ENCODE data around the gene ARHGAP4. TPM values are rescaled to one million over a fixed set of nuclear protein-coding genes. Genes with fewer than 3 reads are reported as not detected.

The ARHGAP4 gene
- polyA plus RNA-seq, 4 donors = 16.5 to 52.7 (median 23.7) TPM

- no peak for DNase-seq (ENCODE audit: low read depth in 4 of 4, low spot score in 3 of 4)
Measured at GRCh38 chrX:153871451-153871850, 54.6 kb downstream of the ARHGAP4 start.

- no peak for DNase-seq (ENCODE audit: low read depth in 4 of 4, low spot score in 3 of 4)
Measured at GRCh38 chrX:153870791-153871360, 55.2 kb downstream of the ARHGAP4 start.

DNA sequence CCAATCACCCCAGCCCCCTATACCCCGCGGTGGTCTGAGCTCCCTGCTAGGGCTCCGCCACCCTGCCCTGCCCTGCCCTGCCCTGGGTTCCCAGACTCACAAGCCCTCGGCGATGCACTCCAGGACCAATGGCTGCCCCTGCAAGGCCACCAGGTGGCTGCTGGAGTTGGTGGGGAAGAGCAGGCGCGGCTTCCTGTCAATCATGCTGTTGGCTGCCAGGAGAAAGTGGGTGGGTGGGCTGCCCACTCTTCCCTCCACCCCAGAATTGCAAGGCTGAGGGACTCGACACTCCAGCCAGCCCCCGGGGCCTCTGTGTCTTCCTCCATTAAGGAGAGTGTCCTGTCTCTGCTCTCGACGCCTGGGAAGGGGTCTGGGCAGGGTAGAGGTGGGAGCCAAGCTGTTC lies 55.8 kb downstream of the ARHGAP4 start:
- no peak for DNase-seq (ENCODE audit: low read depth in 4 of 4, low spot score in 3 of 4)

DNA sequence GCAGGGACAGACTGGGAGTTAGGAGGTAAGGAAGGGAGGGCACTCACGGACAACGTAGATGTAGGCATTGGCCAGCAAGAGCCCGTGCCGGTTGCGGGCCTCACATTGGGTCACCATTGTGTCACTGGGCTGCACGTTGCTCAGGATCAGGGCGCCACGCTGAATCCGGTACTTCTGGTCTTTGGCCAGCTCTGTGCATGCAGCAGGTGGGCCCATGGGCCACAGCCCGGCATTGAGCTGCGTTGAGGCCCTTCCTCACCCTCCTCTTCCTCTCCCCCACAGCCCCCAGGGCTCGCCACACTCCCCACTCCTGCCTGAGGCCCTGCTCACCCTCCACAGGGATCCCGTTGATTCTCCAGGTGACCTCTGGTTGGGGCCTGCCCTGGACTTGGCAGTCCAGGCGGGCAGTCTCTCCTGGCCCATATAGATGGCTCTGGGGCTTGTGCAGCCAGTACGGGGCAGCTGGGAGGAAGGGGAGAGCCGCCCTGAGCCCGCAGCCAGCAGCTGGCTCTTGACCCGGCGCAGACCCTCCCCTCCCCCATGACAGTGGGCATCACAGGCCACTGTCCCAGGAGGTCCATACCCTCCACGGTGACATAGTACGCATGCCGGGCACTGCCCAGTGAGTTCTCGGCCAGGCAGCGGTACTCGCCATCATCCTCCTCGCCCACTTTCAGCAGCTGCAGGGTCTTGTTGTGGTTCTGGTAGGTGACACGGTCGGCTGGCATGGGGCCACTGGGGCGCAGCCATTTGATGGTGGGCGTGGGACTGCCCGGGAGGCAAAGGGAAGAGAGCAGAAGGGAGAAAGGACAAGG lies 56.4 kb downstream of the ARHGAP4 start:
- no peak for DNase-seq (ENCODE audit: low read depth in 4 of 4, low spot score in 3 of 4)

DNA sequence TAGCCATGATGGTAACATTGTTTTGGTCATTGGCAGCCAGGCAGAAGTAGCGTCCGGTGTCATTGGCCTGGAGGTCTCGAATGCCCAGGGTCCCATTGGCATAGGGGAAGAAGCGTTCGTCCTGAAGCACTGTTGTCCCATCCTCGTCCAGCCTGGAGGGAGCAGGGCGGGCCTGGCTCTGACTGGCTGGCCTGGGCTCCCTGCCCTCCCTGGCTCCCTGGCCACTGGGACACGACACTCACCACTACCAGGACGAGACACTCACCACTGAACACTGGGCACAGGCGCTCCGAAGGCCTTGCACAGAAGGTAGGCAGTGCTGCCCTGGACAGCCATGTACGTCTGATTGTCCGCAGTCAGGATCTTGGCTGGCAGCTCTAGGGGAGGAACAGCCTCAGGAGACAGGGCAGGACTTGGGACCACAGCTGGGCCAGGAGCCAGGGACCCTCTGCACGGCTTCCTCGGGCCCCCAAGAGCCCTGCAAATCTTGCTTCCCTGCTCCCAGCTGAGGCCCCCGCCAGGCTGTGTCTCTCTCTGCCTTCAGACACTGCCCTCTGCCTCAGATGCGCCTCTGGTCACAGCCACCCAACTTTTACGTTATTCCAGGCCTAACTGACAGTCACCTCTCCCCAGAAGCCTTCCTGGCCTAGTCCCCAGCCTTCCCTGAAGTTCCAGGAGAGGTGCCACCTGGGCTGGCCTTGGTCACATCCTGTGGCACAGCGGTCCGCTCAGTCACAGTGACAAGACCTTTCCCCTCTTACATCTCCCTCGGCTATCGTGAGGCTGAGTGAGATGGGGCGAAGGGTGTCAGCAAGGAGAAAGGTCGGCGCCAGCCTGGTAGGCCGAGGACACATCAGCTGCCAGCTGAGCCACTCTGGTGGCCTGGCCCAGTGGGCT lies 57.2 kb downstream of the ARHGAP4 start:
- no peak for DNase-seq (ENCODE audit: low read depth in 4 of 4, low spot score in 3 of 4)

DNA sequence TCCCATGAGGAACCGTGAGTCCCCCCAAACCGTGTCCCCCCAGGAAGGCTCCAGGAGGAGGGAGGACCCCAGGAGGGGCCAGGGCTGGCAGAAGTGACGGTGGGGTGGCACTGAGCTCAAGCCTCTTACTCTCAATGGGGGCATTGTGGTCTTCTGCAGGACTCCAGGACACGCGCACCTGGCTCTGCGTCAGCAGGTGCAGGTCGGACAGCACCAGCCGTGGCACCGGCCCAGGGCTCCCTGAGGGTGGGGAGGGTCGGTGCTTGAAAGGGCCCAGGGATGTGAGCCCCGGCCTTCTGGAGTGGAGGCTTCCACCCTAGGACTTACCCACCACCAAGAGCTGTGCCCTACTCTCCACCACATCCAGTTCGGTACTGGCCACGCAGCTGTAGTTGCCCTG lies 58.4 kb downstream of the ARHGAP4 start:
- DNase-seq (ENCODE audit: low read depth in 4 of 4, low spot score in 3 of 4) = no peak

GRCh38 chrX:153867139-153867538 lies 58.9 kb downstream of the ARHGAP4 start:
- DNase-seq (ENCODE audit: low read depth in 4 of 4, low spot score in 3 of 4) = no peak

GRCh38 chrX:153866302-153867019 lies 59.6 kb downstream of the ARHGAP4 start:
- no peak for DNase-seq (ENCODE audit: low read depth in 4 of 4, low spot score in 3 of 4)

GRCh38 chrX:153865685-153866084 lies 60.4 kb downstream of the ARHGAP4 start:
- no peak for DNase-seq (ENCODE audit: low read depth in 4 of 4, low spot score in 3 of 4)

GRCh38 chrX:153865321-153865580 lies 60.8 kb downstream of the ARHGAP4 start:
- DNase-seq (ENCODE audit: low read depth in 4 of 4, low spot score in 3 of 4) = no peak

DNA sequence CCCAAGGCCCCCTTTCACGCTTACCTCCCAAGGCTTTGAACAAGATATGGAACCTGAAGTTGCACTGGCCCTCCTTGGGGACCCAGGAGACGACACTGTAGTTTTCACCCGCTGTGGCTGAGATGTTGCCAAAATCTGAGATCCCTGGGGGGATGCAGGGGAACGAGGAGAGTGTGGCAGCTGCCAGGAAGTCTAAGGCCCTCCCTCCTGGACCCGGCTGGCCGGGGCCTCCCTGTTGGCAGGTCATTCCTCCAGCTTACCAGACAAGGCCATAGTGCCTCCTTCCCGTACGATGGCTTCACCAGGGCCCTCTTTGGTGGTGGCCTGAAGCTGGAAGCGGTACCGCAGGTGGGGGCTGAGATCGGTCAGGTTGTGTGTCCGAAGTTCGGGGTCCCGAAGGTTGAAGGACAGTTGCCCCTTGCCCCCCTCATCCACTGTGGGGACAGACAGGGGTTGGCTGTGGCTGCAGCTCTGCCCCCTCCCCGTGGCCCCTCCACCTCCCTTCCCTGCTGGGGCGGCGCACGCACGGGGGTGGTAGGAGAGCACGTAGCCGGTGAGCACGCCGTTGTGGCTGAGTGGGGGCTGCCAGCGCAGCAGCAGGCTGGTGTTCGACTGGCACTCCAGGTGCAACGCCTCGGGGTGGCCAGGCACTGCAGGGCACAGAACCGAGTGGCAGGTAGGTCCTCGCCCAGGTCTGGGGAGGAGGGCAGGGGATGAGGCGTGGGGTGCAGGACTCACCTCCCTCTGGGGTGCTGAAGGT lies 61.3 kb downstream of the ARHGAP4 start:
- DNase-seq (ENCODE audit: low read depth in 4 of 4, low spot score in 3 of 4) = no peak

DNA sequence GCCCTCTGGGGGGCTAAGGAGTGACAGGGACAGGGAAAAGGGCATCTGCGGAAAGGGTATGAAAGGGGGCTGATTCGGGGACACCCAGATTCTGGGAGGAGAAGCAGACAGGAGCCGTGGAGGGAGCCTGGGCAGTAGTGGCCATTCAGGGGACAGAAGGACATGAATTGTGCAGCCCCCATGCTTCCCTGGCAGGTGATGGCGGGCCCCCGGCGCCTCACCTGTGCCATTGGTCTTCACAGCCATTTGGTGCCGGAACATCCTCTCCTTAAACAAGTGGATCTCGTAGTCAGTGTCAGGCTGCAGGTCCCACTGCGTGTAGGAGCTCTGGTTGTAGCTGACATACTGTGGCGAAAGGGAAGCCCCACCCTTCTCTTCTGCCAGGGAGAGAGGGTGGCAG lies 62.0 kb downstream of the ARHGAP4 start:
- DNase-seq (ENCODE audit: low read depth in 4 of 4, low spot score in 3 of 4) = no peak

- DNase-seq (ENCODE audit: low read depth in 4 of 4, low spot score in 3 of 4) = no peak
Measured at GRCh38 chrX:153863251-153863991, 62.6 kb downstream of the ARHGAP4 start.

- DNase-seq (ENCODE audit: low read depth in 4 of 4, low spot score in 3 of 4) = no peak
Measured at GRCh38 chrX:153862369-153863250, 63.5 kb downstream of the ARHGAP4 start.

- DNase-seq (ENCODE audit: low read depth in 4 of 4, low spot score in 3 of 4) = no peak
Measured at GRCh38 chrX:153861733-153862310, 64.2 kb downstream of the ARHGAP4 start.

DNA sequence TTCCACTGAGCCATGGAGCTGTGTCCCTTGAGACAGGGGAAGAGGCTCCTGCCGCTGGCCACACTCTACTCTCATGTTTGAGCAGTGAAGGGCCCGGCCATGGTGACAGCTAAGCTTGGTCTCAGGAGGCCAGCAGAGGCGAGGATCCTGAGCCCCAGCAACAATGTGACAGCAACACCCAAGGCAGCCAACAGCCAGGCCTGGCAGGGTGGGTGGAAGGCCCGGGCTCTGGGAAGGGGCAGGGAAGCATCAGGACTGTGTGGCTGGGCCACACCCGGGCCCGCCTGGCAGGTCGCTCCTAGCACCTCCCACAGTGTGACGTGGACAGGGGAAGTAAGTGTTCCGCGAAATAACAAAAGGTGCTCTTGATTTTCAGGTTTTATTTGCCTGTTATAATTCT lies 64.9 kb downstream of the ARHGAP4 start:
- DNase-seq (ENCODE audit: low read depth in 4 of 4, low spot score in 3 of 4) = no peak

All from left renal pelvis (tissue), 4 donors.